HG02938 (cell line): ENCODE measurements around the gene PUM2.

Experiments
- ATAC-seq: cut with Tn5 transposase; IDR thresholded peaks from one replicate; pipeline ENCODE4 v1.9.1; 2021; ENCODE audit warnings: mild to moderate bottlenecking, moderate library complexity; ENCODE audit not compliant: unreplicated experiment

PUM2 gene

DNA sequence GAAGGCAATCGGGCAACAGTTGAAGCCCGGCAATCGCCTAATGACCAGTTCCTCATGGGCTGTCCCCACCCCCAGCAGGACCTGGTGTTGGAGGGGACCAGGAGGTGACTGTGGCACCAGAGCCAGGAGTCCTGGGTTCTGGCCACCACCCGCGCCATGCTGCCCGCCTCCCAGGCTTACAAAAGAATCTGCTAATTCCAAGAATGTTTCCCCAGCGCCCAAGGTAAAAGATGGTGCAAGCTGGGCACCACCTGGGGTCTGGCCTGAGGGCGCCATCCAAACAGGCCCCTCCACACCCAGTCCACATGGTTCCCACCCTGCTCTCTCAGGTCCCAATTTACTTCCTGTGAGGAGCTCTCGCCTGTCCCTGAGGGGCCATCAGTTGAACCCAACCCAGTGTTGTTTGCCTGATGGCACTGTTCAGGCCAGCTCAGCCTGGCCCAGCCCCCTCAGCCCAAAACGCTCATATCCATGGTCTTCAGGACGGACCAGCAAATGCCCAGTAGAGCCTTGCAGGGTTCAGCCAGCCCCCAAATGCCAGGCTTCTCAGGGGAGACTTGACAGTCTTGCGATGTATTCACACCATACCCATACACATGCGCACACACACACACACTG, 130.8 kb downstream of the PUM2 start:
- ATAC-seq = no peak

DNA sequence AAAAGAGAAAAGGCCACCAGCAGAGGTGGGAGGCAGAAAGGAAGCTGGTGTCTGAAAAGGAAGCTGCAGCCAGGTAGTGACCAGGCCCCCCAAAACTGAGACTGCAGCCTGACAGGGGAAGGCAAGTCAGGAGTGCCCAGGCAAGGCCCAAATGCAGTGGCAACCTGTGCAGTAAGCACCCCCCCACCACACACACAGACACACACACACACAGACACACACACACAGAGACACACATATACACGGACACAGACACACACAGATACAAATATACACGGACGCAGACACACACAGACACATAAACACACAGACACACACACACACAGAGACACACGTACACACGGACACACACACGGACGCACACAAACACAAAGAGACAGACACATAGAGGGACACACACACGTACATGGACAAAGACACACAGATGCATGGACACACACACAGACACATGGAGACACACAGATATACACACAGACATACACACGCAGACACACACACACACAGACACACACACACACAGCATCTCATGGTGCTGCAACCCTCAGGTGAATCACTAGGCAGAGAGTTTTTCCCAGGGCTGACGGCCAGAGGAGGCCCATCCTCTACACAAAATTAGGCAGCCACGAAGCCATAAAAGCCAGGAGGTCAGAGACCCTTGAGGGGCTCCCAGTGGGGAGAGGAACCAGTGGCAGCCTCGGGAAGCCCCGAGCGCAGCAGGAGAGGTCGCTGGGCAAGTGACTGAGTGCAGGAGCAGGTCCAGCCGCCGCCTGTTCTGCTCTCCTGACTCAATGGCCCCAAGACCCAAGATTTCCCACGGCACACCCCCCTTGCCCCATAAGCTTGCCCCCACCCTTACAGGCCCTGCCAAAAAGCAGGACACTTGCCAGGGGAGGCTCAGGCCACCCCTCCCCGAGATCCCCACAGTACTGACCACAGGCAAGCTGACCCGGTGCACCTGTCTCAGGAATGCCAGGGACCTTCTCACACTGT, 132.0 kb downstream of the PUM2 start:
- ATAC-seq = no peak

DNA sequence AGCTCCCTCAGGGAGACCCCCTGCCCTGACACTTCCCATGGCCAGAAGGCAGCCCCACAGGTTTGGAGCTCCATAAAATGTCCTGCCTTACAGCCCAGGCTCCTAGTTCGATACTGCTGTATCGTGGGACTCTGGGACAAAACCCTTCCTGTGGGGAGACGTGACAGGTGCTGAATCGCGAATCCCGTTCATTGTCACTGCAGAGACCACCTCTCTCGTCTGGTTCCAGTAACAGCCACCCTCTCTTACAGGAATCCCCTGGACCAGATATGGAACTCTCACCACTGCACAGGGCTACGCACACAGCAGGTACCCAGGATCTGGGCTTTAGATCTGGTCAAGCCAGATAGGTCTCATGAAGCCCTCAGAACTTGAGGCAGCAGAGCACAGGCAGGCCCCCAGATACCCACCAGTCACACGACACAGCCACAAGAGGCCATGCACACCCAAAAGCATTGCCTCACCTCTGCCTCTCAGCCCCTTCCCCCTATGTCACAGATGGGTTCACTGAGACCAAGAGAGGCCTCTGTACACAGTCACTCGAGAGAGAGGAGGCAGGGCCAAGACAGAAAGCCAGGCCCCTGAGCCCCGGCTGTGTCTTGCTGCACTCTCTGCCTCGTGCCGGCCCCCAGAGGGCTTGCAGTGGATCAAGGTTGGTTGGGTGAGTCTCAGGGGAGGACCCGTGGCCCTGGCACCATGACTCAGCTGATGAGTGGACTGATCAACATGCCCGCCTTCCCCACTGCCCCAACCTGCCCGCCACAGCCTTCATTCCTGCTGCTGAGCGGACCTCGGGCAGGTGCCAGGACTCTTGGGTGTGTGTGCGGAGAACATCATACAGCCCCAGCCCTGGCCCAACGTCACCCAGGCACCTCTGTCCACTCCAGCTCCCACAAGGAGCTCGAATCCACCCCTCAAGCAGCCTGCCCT, 133.3 kb downstream of the PUM2 start:
- no peak for ATAC-seq

DNA sequence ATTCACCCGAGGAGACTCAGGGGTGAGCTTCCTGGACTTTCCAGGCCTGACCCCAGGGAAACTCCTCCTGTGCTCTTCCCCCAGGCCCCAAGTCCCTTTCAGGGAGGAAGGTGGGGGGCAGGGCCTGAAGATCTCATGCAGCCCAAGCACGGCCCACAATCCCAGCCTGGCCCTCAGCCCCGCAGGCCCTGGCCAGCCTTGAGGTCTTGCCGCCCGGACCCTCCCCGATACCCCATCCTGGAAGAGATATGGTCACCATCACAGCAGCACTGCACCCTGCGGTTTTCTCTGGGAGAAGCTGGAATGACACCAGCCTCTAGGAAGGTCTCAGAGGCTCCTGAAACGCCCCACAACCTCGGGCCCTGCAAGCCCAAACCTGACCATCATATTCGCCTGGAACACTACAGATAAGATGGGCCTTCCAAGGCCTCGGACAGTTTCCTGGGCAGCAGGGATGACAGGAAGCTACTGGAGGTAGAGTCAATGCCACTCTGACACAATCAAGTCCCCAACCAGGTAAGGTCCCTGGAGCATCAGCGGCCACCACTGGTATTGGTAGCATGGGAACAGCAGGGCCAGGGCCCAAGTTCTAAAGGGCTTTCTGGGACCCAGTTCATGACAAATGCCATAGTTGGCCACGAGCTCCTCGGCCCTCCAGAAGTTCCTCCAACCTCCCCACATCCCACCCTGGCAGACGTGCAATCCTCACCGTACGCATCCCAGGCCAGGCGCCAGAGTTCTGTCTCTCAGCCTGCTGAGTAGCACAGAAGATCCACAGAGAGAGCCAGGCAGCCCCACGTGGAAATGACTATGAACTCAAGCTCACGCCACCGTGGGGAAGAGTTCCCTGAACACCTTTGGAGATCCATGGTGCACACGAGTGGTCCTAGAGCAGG, 134.3 kb downstream of the PUM2 start:
- no peak for ATAC-seq

DNA sequence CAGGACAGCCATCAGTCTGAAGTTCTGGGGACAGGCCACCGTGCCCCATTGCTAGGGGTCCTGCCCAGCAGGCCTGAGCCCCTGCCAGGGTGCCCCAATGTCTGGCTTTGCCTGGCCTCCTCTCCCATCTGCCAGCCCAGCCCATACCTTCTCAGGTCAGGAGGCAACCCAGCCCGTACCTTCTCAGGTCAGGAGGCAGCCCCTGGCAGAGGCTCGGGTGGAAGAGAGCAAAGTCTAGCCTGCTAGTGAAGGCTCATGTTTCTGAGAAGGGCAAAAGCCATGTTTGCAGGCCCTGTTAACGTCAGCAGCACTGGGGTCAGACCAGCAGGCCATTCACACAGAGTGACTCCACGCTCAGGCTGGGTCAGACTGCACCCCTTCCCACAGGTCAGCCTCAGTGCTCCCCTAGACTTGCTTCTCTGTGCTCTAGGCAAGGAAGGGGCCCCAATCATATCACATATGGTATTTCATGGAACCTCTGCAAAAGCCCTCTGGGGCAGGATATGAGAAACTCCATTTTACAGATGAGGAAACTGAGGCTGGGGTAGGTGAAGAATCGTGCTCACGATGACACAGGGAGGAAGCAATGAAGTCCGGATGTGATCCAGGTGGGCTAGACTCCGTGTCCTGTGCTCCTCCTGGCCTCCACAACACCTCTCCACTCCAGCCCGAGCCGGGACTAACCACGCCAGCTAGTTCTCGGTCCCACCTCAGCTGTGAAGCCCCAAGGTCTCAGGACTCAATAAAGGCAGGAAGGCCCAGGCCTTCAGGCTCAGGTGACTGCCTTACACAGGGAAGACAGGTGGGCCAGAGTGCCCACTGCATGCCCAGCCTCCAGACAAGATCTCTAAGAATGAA, 135.2 kb downstream of the PUM2 start:
- no peak for ATAC-seq

DNA sequence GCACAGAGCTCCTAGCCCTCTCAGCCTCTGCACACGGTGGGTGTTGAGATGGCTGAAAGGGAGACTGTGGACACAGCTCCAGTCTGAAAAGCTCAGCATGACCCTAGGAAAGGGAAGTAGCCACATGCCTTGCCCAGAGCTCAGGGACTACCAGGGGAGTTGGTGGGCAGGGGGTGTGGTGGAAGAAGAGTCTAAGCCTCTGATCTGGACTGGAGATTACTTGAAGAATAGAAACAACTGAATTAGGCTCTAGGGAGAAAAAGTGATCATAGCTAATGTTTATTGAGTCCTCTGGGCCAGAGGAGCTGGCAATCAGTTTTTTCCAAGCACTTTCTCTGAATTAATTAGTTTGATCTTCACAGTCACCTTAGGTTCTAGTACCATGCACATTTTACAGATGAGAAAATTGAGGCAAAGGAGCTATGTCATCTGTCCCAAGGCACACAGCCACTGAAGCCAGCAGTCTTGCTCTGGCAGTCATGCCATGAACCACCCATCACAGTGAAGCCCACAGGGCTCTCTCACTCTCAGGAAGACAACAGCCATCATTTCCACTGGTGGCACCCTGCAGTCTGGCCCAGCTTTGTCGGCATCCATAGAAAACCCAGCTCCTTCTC, 136.0 kb downstream of the PUM2 start:
- ATAC-seq = no peak

DNA sequence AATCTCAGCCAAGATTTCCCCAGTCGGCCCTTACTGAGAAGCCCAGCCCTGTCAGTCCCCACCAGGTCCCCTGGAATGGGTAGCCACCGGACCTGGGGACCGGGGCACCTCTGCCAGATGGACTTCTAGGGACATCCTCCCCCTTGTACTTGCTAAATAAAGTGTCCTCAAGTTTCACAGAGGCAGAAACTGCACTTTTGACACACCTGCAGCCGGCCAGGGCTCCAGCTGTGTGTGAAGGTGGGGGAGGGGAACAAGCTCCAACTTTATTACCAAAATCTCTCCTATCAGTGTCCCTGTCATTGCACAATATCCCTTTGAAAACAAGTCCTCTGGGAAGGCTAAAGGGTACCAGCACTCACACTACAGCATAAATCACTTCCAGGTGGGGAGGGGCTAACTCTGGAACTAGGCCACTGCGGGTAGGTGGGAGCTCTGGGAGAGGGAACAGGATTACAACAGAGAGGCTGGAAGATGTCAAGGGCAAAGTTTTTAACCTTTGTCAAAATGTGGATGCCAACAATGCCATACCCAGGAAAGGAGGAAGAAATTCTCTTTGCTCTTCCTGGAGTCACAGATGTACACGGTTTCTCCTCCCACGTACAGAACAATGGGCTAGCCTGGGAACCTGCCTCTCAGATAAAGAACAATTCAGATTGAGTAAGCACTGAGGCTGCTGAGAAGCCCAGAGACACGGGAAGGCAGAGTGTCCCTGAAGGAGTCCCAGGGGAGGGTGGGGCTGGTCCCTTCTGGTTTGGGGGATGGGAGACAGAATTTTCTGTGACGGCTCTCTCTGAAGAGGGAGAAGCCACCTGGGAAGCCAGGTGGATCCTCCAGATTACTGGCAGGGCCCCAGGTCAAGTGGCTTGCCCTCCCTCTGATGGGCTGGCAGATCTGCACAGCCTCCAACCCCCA, 136.7 kb downstream of the PUM2 start:
- no peak for ATAC-seq

DNA sequence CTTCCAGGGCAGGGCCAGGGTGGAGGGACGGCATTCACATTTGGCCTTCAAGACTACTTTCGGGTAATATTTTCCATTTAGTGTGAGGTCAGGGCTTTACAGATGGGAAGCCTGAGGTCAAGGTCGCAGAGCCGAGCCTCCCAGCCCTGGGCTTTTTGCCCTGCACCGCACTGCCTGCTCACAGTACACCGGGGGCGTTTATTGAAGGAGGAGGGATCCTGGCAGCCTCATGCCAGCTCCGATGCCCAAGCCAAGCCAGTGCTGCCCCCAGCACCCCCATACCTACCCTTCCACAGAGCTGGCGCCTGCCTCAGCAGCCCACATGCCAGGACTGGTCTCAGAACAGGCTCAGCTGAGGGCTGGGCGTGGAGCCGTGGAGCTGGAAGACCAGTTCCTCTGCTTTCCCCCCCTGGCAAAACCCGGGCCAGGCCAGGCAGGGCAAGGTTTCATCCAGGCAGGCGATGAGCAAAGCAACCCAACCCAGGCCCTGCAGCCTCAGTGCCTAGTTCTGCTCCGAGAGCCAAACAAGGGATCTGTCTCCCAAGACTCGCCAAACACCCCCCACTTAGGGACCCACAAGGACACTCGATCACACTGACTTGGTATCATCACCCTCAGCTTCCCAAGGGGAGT, 137.7 kb downstream of the PUM2 start:
- ATAC-seq = no peak

DNA sequence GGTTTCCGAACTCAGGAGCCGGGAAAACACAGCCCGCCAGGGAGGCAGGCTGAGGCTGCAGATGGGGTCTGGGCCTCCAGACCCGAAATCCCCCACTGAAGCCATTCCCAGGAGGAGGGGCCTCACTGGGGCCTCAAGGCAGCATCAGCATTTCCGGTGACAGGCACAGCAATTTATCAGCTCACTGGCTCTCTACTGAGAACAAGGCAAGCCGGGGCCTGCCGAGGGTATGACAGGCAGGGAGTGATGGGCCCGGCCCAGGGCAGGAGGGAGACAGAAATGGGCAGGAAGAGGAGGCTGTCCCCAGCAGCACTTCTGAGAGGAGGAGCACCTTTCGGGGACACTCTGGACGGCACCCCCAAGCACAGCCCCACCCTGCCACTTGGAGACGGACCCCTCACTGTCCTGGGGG, 138.2 kb downstream of the PUM2 start:
- no peak for ATAC-seq

DNA sequence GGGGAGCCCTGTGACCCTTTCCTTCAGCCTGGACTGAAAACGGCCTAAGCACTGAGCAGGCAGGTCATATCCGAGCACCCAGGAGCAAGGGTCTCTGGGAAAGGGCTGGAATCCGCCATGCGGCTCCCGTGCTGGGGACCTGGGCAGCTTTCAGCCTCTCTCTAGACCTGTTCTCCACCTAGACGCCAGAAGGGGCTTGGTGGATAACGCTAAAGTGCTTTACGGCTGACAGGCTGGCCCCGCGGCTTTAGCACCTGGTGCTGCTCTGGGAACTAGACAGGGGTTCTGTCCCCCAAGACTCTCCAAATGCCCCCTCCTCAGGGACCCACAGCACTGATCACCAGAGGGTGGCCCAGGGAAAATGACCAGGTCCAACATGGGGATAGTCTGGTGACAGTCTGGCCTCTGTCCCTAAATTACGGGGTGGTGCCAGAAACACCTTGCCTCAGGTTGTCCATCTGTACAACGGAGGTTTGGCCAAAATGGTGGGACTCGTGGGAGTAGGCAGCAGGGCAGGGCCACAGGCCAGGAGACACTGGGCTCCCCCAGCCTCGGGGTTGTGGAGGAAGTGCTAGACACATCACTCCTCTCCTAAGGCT, 138.7 kb downstream of the PUM2 start:
- no peak for ATAC-seq

DNA sequence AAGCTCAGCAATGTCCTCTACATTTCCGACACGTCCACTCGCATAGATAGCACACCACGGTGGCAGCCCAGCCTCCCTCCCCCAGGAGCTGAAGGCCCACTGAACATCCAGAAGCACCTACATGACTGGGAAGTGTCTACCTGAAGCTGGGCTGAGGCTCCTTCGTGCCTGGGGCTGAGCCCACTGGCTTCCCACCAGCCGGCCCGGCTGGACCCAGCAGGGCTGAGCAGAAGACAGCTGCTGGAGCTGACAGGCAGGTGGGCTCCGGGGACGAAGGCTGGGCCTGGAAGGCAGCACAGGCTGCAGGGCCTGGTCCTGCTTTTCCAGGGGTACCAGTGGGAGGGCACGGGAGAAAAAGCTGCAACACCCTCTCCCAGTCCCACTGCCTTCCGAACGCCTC, 139.2 kb downstream of the PUM2 start:
- no peak for ATAC-seq

DNA sequence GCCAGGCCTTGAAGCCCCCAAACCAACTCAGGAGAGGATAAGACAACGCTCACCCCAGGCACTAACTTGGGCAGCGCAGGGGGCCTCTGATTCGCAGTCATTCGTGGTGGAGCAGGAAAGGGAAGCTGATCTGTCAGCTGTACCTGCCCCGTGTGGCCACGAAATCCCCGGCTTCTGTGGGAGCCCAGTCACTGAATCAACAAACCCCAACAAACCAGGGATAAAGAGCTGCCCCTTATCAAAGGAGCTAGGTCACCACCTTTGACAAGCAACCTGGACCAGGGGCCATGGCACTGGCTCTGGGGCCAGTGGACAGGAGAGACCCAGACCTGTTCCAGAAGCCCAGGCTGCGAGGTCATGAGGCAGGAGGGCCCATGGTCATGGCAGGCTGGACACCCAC, 140.2 kb downstream of the PUM2 start:
- ATAC-seq = no peak

DNA sequence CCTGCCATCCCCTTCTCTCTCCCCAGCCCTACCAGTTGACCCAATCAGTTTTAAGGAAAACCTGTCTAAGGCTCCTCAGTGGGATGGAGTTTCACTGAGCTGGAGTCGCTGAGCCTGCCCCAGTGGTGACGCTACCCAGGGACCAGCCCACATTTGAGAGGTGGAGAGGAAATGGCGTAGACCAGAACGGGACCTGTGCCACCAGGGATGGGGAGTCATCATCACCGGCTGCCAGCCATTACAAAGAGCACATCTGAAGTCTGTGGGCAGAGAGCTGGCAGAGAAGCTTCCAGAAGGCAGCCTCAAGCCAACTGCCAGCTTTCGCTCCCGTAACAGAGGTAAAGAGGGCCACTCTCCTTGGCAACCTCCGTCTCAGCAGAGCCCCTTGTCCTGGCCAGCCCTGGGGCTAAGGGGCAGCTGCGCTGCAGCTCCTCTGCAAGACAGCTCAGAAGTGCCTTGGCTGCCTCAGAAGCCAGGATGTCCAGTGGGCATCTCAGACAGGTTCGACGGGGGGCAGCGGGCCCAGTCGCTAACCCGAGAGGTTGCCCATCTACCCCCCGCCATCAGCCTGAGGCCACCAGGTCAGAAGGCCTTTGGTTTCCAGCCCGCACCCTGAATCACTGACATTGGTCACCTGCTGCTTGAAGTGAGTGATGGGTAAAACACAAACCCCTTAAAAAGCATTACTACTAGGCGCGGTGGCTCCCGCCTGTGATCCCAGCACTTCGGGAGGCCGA, 141.1 kb downstream of the PUM2 start:
- no peak for ATAC-seq

DNA sequence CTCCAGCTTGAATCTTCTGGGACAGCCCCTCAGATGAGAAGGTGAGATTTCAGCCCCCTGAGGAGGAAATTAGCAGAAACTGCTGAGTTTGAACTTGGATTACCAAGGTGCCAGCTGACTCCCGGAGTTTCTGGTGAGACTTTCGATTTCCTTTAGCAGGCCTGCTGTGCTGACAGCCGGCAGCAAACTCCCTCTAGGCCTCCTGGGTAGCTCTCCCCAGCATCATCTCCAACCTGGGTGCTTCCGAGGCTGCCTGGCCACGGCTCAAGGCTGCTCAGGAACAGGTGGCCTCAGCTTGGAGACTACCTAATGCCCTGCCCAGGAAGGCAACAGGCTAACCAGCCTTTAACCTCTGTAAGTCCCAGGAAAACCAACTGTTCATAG, 142.2 kb downstream of the PUM2 start:
- no peak for ATAC-seq

DNA sequence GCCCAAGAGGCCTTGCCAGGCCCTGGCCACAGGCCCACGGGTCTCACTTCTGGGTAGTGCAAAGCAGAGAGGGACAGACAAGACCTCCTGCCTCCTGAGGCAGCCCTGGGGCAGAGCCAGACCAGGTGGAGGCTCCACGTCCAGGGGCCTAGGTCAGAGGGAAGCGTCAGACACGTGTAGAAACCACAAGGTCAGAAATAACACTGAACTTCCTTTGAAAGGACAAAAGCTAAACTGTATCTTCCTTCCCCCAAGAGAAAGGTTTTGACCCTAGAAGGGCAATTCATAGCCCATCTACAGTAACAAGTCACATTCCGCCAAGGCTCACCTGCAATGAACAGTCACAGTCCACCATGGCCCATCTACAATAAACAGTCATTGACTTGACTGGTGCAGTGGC, 143.6 kb downstream of the PUM2 start:
- no peak for ATAC-seq

DNA sequence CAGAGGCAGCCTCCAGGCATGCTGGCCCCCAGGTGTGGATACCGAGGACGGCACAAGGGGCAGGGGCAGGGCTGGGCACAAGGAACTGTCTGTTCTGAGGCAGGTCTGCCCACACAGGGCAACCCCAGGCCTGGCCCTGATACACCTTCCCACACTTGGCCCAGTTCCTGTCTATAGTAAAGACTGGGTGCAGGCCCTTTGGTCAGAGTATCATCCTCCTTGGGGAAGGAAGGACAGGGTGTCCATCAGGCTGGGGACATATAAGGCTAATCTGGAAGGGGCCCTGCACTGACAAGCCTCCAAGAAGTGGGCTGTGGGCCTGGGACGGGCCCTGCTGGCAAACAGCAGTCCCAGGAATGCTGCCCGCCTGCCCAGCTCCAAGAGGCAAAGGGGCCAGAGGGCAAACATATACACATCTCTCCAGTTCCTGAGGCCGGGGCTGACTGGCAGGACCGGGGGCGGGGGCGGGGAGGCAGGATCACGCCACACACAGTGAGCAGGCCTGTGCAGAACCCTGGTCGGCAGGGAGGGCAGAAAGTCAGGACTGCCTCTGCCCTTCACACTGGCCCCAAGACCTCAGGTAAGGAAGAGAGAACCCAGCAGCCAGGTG, 144.6 kb downstream of the PUM2 start:
- ATAC-seq = no peak
